Liver (tissue), 3 donors: ENCODE data around the gene PRMT7.

Experiments
- MAX ChIP-seq: IDR thresholded peaks from 2 replicates; pipeline ENCODE4 v1.6.1; 2016; ENCODE audit warnings: antibody characterized with exemption
- TAF1 ChIP-seq: conservative IDR thresholded peaks from 2 replicates; pipeline ENCODE4 v1.6.1; 2016; ENCODE audit warnings: antibody characterized with exemption, mild to moderate bottlenecking
- TF ChIP-seq, protein P1 (sequence below): fragments of 150-350 bp; IDR thresholded peaks from 2 replicates; pipeline ENCODE4 v1.5.1; 2017; ENCODE audit warnings: improper control_type of control experiment, low read depth, low read length; ENCODE audit not compliant: missing input control
- donor health status: healthy.
- donor health status: healthy.

- TF ChIP-seq MAX, result no peak
- TF ChIP-seq, protein P1, sequence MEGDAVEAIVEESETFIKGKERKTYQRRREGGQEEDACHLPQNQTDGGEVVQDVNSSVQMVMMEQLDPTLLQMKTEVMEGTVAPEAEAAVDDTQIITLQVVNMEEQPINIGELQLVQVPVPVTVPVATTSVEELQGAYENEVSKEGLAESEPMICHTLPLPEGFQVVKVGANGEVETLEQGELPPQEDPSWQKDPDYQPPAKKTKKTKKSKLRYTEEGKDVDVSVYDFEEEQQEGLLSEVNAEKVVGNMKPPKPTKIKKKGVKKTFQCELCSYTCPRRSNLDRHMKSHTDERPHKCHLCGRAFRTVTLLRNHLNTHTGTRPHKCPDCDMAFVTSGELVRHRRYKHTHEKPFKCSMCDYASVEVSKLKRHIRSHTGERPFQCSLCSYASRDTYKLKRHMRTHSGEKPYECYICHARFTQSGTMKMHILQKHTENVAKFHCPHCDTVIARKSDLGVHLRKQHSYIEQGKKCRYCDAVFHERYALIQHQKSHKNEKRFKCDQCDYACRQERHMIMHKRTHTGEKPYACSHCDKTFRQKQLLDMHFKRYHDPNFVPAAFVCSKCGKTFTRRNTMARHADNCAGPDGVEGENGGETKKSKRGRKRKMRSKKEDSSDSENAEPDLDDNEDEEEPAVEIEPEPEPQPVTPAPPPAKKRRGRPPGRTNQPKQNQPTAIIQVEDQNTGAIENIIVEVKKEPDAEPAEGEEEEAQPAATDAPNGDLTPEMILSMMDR, result no peak
- no peak for TF ChIP-seq TAF1
These were observed 38.0 kb downstream of the PRMT7 start for GRCh38 chr16:68348639-68349445.
